ENCODE data around the gene KIAA1586. TPM values are rescaled to one million over a fixed set of nuclear protein-coding genes. Genes with fewer than 3 reads are reported as not detected.

Gene KIAA1586
- total RNA-seq, 1 donor: 26.2 TPM

DNA sequence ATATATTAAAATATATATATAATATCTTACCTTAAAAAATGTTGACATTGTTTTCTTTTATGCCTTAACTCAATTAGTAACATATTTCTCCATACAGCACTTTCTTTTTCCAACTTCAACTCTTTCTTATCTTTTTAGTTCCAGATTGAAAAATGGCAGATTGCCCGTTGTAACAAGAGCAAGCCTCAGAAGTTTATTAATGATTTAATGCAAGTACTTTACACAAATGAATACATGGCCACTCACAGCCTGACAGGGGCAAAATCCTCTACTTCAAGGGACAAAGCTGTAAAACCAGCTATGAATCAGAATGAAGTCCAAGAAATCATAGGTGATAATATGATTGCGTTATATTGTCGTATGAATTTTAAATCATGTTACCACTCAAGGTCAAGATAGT lies 29.4 kb upstream of the KIAA1586 start:
- H3K4me3 ChIP-seq (ENCODE audit: low read depth, low read length): no peak overlapping the region
- TF ChIP-seq, protein P1, sequence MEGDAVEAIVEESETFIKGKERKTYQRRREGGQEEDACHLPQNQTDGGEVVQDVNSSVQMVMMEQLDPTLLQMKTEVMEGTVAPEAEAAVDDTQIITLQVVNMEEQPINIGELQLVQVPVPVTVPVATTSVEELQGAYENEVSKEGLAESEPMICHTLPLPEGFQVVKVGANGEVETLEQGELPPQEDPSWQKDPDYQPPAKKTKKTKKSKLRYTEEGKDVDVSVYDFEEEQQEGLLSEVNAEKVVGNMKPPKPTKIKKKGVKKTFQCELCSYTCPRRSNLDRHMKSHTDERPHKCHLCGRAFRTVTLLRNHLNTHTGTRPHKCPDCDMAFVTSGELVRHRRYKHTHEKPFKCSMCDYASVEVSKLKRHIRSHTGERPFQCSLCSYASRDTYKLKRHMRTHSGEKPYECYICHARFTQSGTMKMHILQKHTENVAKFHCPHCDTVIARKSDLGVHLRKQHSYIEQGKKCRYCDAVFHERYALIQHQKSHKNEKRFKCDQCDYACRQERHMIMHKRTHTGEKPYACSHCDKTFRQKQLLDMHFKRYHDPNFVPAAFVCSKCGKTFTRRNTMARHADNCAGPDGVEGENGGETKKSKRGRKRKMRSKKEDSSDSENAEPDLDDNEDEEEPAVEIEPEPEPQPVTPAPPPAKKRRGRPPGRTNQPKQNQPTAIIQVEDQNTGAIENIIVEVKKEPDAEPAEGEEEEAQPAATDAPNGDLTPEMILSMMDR (IDR thresholded peaks at IDR 0.05; ENCODE audit: insufficient read depth, low read length): no peak
- peak; percentile 38 for DNase-seq (ENCODE audit: low read depth)

DNA sequence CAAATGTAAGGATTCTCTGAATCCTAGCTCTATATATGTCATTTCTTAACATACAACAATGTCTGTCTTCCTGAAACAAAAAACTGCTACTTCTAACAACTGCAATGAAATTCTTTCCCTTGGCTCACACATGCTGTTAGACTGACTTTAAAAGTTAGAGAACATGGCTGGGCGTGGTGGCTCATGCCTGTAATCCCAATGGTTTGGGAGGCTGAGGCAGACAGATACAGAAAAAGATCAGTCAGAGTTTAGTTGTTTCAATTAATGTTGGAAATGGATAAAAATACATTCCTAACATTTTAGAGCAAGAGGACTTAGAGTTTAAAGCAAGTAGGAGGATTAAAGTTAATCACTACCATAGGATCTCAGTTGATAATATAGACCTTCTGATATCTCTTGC lies 28.7 kb upstream of the KIAA1586 start:
- no peak overlapping the region for H3K4me3 ChIP-seq (ENCODE audit: low read depth, low read length)
- peak; percentile 27 for DNase-seq (ENCODE audit: low read depth)
- TF ChIP-seq, protein P1 (IDR thresholded peaks at IDR 0.05; ENCODE audit: insufficient read depth, low read length): no peak

DNA sequence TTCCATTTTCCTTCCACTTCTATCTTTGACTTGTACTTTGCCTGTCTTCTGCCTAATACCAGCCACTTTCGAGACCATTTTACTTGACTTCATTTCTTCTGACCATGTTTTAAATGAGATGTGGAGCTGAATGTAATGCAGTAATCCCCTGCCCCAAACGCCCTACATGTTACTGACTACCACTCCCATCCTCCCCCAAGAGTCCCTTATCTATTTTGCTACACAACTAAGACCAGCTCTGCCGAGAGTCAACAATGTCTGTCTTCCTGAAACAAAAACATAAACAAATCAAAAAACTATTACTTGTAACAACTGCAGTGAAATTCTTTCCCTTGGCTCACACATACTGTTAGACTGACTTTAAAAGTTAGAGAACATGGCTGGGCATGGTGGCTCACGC lies 27.1 kb upstream of the KIAA1586 start:
- no peak for DNase-seq (ENCODE audit: low read depth)
- TF ChIP-seq, protein P1 (IDR thresholded peaks at IDR 0.05; ENCODE audit: insufficient read depth, low read length): no peak
- no peak overlapping the region for H3K4me3 ChIP-seq (ENCODE audit: low read depth, low read length)

GRCh38 chr6:57021086-57021720 lies 25.3 kb upstream of the KIAA1586 start:
- H3K4me3 ChIP-seq (ENCODE audit: low read depth, low read length): no peak overlapping the region
- TF ChIP-seq, protein P1 (IDR thresholded peaks at IDR 0.05; ENCODE audit: insufficient read depth, low read length): peak; percentile 30
- DNase-seq (ENCODE audit: low read depth): peak; percentile 74

GRCh38 chr6:57024321-57024720 lies 22.2 kb upstream of the KIAA1586 start:
- no peak for DNase-seq (ENCODE audit: low read depth)
- TF ChIP-seq, protein P1 (IDR thresholded peaks at IDR 0.05; ENCODE audit: insufficient read depth, low read length): no peak
- H3K4me3 ChIP-seq (ENCODE audit: low read depth, low read length): no peak overlapping the region

- DNase-seq (ENCODE audit: low read depth): no peak
- TF ChIP-seq, protein P1 (IDR thresholded peaks at IDR 0.05; ENCODE audit: insufficient read depth, low read length): no peak
- H3K4me3 ChIP-seq (ENCODE audit: low read depth, low read length): no peak overlapping the region
These were observed 21.7 kb upstream of the KIAA1586 start for GRCh38 chr6:57024775-57025174.

DNA sequence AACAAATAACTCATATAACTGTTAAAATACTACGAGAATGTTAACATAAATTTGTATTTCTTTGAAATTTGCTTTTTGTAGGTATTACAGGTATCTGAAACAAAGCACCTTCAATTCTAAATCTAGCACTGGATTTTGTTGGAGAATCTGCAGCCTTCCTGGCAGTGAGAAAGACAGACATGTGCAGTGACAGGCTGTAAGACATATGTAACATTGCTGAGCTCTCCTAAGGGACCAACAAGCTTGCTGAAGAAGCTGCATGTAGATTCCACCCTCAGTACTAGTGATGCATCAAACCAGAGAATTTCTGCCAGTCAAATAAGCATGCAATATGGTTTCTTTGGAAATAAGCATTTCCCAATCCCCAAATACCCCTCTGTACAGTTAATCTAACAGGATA lies 20.5 kb upstream of the KIAA1586 start:
- TF ChIP-seq, protein P1 (IDR thresholded peaks at IDR 0.05; ENCODE audit: insufficient read depth, low read length): no peak
- H3K4me3 ChIP-seq (ENCODE audit: low read depth, low read length): no peak overlapping the region
- DNase-seq (ENCODE audit: low read depth): no peak
